MM.1S (cell line): ENCODE results near the gene JUND.

Experiments
- DNase-seq: peaks from one replicate; pipeline ENCODE4 v3.0.0-alpha.2; 2015
- H2AFZ ChIP-seq: fragments of 300-600 bp; sonication (generic); 2 replicates; pipeline ENCODE4 v1.6.0; 2016; ENCODE audit warnings: antibody characterized with exemption, low read length
- H3F3A ChIP-seq: fragments of 300-600 bp; sonication (generic); 2 replicates; pipeline ENCODE4 v1.6.1; 2016; ENCODE audit warnings: mild to moderate bottlenecking, antibody characterized with exemption, low read length, moderate library complexity, mixed read lengths; ENCODE audit not compliant: insufficient read depth
- H3K27ac ChIP-seq: fragments of 300-600 bp; sonication (generic); 2 replicates; pipeline ENCODE4 v1.5.1; 2016; ENCODE audit warnings: mild to moderate bottlenecking, low read length
- H3K27me3 ChIP-seq: fragments of 300-600 bp; sonication (generic); replicated peaks from 2 replicates; pipeline ENCODE4 v1.6.0; 2016; ENCODE audit warnings: low read length; ENCODE audit not compliant: insufficient read depth
- H3K36me3 ChIP-seq: fragments of 300-600 bp; sonication (generic); replicated peaks from 2 replicates; pipeline ENCODE4 v1.6.1; 2016; ENCODE audit warnings: mild to moderate bottlenecking, low read length, mixed read lengths; ENCODE audit not compliant: insufficient read depth
- H3K4me1 ChIP-seq: fragments of 300-600 bp; sonication (generic); 2 replicates; pipeline ENCODE4 v1.6.1; 2016; ENCODE audit warnings: low read length, mixed read lengths
- H3K4me2 ChIP-seq: fragments of 300-600 bp; sonication (generic); 2 replicates; pipeline ENCODE4 v1.6.0; 2016; ENCODE audit warnings: low read depth, low read length
- H3K4me3 ChIP-seq: fragments of 300-600 bp; sonication (generic); 2 replicates; pipeline ENCODE4 v1.5.1; 2016; ENCODE audit warnings: low read length, mixed read lengths
- H3K79me2 ChIP-seq: fragments of 300-600 bp; sonication (generic); 2 replicates; pipeline ENCODE4 v1.6.1; 2016; ENCODE audit warnings: mixed run types, low read length, mixed read lengths
- H3K9ac ChIP-seq: fragments of 300-600 bp; sonication (generic); 2 replicates; pipeline ENCODE4 v1.6.1; 2016; ENCODE audit warnings: low read length, mixed read lengths
- H3K9me2 ChIP-seq: fragments of 300-600 bp; sonication (generic); replicated peaks from 2 replicates; pipeline ENCODE4 v1.6.1; 2016; ENCODE audit warnings: mild to moderate bottlenecking, low read length, mixed read lengths; ENCODE audit not compliant: insufficient read depth
- H3K9me3 ChIP-seq: fragments of 300-600 bp; sonication (generic); replicated peaks from 2 replicates; pipeline ENCODE4 v1.6.1; 2016; ENCODE audit warnings: mild to moderate bottlenecking, low read length, mixed read lengths; ENCODE audit not compliant: insufficient read depth
- H4K20me1 ChIP-seq: fragments of 300-600 bp; sonication (generic); 2 replicates; pipeline ENCODE4 v1.6.1; 2016; ENCODE audit warnings: mild to moderate bottlenecking, low read length, moderate library complexity, mixed read lengths; ENCODE audit not compliant: insufficient read depth
- CTCF ChIP-seq: fragments of 300-600 bp; sonication (generic); IDR thresholded peaks from 2 replicates; pipeline ENCODE4 v1.5.1; 2016; ENCODE audit warnings: antibody characterized with exemption, low read length, mixed read lengths
- EZH2 ChIP-seq: fragments of 300-600 bp; sonication (generic); optimal IDR thresholded peaks from 2 replicates; pipeline ENCODE3; 2017; ENCODE audit warnings: low read depth, mild to moderate bottlenecking, antibody characterized with exemption, low read length, mixed read lengths
- EZH2phosphoT487 ChIP-seq: fragments of 300-600 bp; sonication (generic); IDR thresholded peaks from 2 replicates; pipeline ENCODE4 v1.6.1; 2018; ENCODE audit warnings: antibody characterized with exemption, low read length

The JUND gene

GRCh38 chr19:18271433-18271841, 10.0 kb downstream of the JUND start:
- no peak for DNase-seq
- H3K4me3 ChIP-seq = no peak overlapping the region
- no peaks in the 10 kb centered on the region for H3K4me1 ChIP-seq
- TF ChIP-seq CTCF = no peak
- TF ChIP-seq EZH2phosphoT487 = no peak
- TF ChIP-seq EZH2 = no peak
- H3K79me2 ChIP-seq = no peaks in the 10 kb centered on the region
- H3K9ac ChIP-seq = no peak overlapping the region
- no peaks in the 10 kb centered on the region for H3K36me3 ChIP-seq
- H3K9me3 ChIP-seq = no peaks in the 10 kb centered on the region
- H3F3A ChIP-seq = peaks cover 5% of the 10 kb centered on the region; the same call in 1 of the 2 replicates
- no peak overlapping the region for H3K4me2 ChIP-seq
- no peaks in the 10 kb centered on the region for H3K9me2 ChIP-seq
- H3K27me3 ChIP-seq = peaks cover 20% of the 10 kb centered on the region
- H4K20me1 ChIP-seq = no peaks in the 10 kb centered on the region
- no peak overlapping the region for H3K27ac ChIP-seq
- H2AFZ ChIP-seq = no peak overlapping the region

- no peak for DNase-seq
- H3K79me2 ChIP-seq = no peaks in the 10 kb centered on the region
- H3K9me3 ChIP-seq = no peaks in the 10 kb centered on the region
- no peak overlapping the region for H3K9ac ChIP-seq
- H4K20me1 ChIP-seq = no peaks in the 10 kb centered on the region
- H3K36me3 ChIP-seq = no peaks in the 10 kb centered on the region
- peaks cover 5% of the 10 kb centered on the region; the same call in 1 of the 2 replicates for H3F3A ChIP-seq
- H2AFZ ChIP-seq = no peak overlapping the region
- no peak overlapping the region for H3K4me2 ChIP-seq
- H3K27ac ChIP-seq = no peak overlapping the region
- H3K9me2 ChIP-seq = no peaks in the 10 kb centered on the region
- no peak for TF ChIP-seq EZH2phosphoT487
- TF ChIP-seq EZH2 = no peak
- TF ChIP-seq CTCF = no peak
- H3K4me1 ChIP-seq = no peaks in the 10 kb centered on the region
- peaks cover 31% of the 10 kb centered on the region for H3K27me3 ChIP-seq
- H3K4me3 ChIP-seq = no peak overlapping the region
Observed at GRCh38 chr19:18270326-18270725, 11.1 kb downstream of the JUND start.

GRCh38 chr19:18269070-18269723, 12.2 kb downstream of the JUND start:
- Histone ChIP-seq H3K36me3 (no peaks in the 10 kb centered on the region), H3K4me3 (no peak overlapping the region), H3F3A (no peaks in the 10 kb centered on the region), H3K9ac (no peak overlapping the region), H3K9me3 (no peaks in the 10 kb centered on the region), H2AFZ (no peak overlapping the region), H3K27ac (no peak overlapping the region), H3K79me2 (no peaks in the 10 kb centered on the region), H3K27me3 (peaks cover 42% of the 10 kb centered on the region), H3K4me1 (no peaks in the 10 kb centered on the region), H3K4me2 (no peak overlapping the region), H4K20me1 (no peaks in the 10 kb centered on the region), H3K9me2 (no peaks in the 10 kb centered on the region)
- DNase-seq = no peak
- TF ChIP-seq EZH2 = no peak
- no peak for TF ChIP-seq EZH2phosphoT487
- no peak for TF ChIP-seq CTCF
